DMS114 treated with DMSO at 0.1 percent for 48 hours (cell line): ENCODE results near the gene LRFN3.
"Not testable (repeated sequence)": the region's sequence is repeated elsewhere in the genome, so short reads cannot be mapped to it uniquely, and the experiment has no call there.

ENCODE experiments used
- DNase-seq: peaks from one replicate; lab custom pipeline; 2025; ENCODE audit not compliant: unreplicated experiment; lab: John Stamatoyannopoulos, UW

LRFN3 gene

GRCh38 chr19:35963514-35963913 is 27.3 kb downstream of the LRFN3 start:
- DNase-seq = no peak

- DNase-seq = no peak
These were observed 30.6 kb downstream of the LRFN3 start for GRCh38 chr19:35966771-35967170.

GRCh38 chr19:35973487-35973886 is 37.3 kb downstream of the LRFN3 start:
- no peak for DNase-seq

DNA sequence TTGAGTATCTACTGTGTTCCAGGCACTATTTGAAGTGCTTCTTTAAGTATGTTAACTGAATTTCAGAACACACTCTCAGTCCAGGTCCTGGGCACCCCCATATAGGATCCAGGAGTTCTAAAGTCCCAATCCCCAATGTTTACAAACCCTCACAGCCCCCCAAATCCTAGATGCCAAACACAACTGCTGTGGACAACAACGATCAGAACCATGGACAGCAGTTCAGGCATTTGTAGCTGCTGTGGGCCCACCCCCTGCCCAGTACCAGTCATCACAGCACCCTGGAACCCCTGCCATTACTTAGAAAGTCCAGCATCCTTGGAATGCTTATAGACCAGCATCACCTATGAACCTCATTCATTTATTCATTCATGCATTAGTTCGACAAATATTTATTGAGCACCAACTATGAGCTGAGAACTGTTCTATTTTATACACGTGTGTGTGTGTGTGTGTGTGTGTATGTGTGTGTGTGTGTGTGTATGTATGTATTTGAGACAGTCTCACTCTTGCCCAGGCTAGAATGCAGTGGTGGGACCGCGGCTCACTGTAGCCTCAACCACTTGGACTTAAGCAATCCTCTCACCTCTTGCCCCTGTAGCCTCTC is 39.5 kb downstream of the LRFN3 start:
- DNase-seq = no peak

GRCh38 chr19:35977446-35978222 is 41.5 kb downstream of the LRFN3 start:
- no peak for DNase-seq

GRCh38 chr19:35978271-35978670 is 42.1 kb downstream of the LRFN3 start:
- DNase-seq = no peak

GRCh38 chr19:35978832-35979365 is 42.7 kb downstream of the LRFN3 start:
- no peak for DNase-seq

DNA sequence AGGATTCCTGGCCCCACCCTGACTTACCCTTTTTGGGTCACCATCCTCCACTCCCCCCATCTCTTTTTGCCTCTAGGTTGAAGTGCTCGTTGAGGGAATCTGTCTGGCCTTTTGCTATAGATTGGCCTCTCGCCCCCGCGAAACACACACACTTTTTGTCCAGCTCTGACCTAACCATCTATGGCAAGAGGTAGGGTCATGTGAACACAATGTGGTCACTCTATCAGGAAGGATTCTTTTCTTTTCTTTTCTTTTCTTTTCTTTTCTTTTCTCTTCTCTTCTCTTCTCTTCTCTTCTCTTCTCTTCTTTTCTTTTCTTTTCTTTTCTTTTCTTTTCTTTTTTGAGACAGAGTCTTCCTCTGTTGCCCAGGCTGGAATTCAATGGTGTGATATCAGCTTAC is 44.8 kb downstream of the LRFN3 start:
- DNase-seq = not testable (repeated sequence)

GRCh38 chr19:35983177-35983576 is 47.0 kb downstream of the LRFN3 start:
- DNase-seq = no peak

- DNase-seq = no peak
These were observed 49.9 kb downstream of the LRFN3 start for GRCh38 chr19:35986111-35986510.

DNA sequence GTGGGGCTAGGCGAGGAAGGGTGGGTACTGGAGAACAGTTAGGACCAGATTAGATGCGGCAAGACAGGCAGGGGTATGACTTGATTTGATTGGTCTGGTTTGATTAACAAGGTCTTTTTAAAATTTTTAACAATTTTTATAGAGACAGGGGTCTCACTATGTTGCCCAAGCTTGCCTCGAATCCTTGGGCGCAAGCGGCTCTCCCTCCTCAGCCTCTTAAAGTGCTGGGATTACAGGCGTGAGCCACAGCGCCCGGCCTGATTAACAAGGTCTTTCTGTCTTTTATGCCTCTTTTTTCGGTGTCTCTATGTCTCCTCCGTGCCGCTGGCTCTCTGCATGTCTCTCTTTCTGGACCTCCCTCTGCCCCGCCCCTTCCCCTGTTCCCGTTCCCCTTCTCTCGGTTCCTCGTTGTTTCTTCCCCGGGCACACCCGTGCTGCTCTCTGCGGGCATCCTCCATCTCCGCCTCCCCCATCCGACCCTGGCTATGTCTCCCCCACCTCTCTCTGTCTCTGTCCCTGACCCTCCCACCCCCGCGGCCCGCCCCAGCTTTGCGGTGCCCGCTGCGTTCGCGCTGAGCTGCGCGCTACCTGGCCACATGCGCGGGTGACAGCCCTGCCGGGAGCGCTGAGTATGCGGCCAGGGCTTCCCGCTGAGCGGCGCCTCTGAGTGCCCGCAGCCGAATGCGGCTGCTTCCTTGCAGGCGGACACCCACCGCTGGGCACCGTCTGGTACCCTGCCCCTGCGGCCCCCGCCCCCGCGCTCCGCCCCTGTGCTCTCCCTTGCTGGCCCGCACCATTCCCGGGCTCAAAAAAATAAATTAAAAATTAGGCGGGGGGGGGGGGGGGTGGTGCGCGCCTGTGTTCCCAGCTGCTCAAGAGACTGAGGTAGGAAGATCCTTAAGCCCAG is 50.7 kb downstream of the LRFN3 start:
- peak; percentile 70 for DNase-seq

DNA sequence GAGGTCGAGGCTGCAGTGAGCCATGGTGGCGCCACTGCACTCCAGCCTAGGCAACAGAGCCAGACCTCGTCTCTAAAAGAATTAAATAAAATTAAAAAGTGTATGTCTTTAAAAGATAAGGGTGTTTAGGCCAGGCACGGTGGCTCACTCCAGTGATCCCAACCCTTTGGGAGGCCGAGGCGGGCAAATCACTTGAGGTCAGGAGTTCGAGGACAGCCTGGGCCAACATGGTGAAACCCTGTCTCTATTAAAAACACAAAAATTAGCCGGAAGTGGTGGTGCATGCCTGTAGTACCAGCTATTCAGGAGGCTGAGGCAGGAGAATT is 51.4 kb downstream of the LRFN3 start:
- DNase-seq = no peak

- DNase-seq = no peak
These were observed 52.6 kb downstream of the LRFN3 start for GRCh38 chr19:35988824-35989223.

- no peak for DNase-seq
These were observed 54.0 kb downstream of the LRFN3 start for GRCh38 chr19:35990156-35990555.

- DNase-seq = no peak
These were observed 54.9 kb downstream of the LRFN3 start for GRCh38 chr19:35990771-35991730.

DNA sequence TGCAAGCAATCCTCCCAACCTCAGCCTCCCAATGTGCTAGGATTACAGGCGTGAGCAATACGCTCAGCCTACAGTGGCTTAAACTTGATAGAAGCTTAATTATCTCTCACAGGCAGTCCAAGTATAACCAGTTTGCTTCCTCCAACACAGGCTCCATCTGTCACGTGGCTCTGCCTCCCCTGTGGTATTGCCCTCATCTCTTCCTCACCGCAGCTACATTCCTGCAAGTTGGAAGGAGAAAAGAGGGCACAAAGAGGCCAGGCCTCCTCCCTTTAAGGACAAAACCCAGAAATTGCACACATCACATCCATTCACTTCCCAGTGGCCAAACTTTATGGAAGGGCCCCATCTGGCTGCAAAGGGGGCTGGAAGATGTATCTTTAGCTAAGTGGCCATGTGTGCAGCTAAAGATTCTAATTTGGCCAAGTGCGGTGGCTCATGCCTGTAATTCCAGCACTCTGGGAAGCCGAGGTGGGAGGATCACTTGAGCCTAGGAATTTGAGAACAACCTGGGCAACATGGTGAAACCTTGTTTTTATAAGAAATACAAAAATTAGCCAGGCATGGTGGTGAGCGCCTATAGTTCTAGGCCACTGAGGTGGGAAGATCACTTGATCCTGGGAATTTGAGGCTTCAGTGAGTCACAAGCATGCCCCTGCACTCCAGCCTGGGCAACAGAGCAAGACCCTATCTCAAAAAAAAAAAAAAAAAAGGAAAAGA is 55.7 kb downstream of the LRFN3 start:
- no peak for DNase-seq

DNA sequence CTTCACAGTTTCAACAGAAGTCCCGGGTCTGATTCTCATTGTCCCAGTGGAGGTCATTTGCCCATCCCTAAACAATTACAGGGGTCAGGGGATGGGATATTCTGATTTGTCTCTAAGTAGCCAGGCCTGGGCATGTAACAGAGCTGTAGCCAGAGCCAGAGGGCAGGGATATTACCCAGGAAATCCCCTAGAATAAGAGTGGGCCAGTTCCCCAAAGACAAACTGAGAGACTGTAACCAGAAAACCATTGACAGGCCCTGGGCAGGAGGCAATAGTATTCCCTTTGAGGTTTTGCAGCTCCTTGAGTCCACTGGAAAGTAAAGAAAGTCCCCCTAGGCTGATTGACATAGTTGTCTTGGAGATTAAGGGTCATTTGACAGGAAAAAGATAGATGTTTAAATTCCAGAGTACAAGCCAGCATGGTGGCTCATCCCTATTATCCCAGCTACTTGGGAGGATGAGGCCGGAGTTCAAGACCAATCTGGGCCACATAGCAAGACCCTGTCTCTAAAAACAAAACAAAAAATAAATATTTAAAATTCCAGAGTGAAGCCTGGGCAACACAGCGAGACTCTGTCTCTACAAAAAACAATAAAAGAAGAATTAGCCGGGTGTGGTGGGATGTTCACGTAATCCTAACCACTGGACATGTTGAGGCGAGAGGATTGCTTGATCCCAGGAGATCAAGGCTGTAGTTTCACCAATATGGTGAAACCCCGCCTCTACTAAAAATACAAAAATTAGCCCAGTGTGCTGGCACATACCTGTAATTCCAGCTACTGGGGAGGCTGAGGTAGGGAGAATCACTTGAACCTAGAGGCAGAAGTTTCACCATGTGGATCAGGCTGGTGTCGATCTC is 57.0 kb downstream of the LRFN3 start:
- no peak for DNase-seq

- peak; percentile 18 for DNase-seq
These were observed 57.9 kb downstream of the LRFN3 start for GRCh38 chr19:35993923-35994598.
